PC-3 (cell line): ENCODE results near the gene NDUFAF4. TPM values are rescaled to one million over a fixed set of nuclear protein-coding genes. Genes with fewer than 3 reads are reported as not detected.

ENCODE experiments used
- ATAC-seq: fragments of 200-7000 bp; cut with Tn5 transposase; 2 replicates; pipeline ENCODE4 v1.9.1; 2020; ENCODE audit warnings: mild to moderate bottlenecking, moderate library complexity
- BruUV-seq: library from RNA; stranded (reverse); fragments of 400-500 nt; replicated peaks from 2 replicates; lab custom pipeline; 2021; lab: Mats Ljungman, UMichigan
- CTCF ChIA-PET: fragments of 300-600 bp; sonication (Branson Sonifier 250); formaldehyde crosslinking; loops from one replicate; lab custom pipeline; 2022; ENCODE audit warnings: antibody characterized with exemption; lab: Charles Lee
- POLR2A ChIA-PET: fragments of 300-600 bp; sonication (Branson Sonifier 250); formaldehyde crosslinking; loops from one replicate; lab custom pipeline; 2022; ENCODE audit warnings: antibody characterized with exemption; ENCODE audit not compliant: unreplicated experiment; lab: Charles Lee
- DNase-seq: peaks from one replicate; pipeline ENCODE4 v3.0.0-alpha.2; 2015
- H2AFZ ChIP-seq: fragments of 300-600 bp; sonication (generic); 2 replicates; pipeline ENCODE4 v1.6.0; 2016; ENCODE audit warnings: antibody characterized with exemption, low read length
- H3F3A ChIP-seq: fragments of 300-600 bp; sonication (generic); one replicate; pipeline ENCODE4 v1.6.0; 2017; ENCODE audit warnings: antibody characterized with exemption, low read length, control low read depth, mild to moderate bottlenecking; ENCODE audit not compliant: unreplicated experiment
- H3K27ac ChIP-seq: fragments of 300-600 bp; sonication (generic); 2 replicates; pipeline ENCODE4 v1.5.1; 2016; ENCODE audit warnings: mild to moderate bottlenecking, low read length
- H3K27me3 ChIP-seq: fragments of 300-600 bp; sonication (generic); 2 replicates; pipeline ENCODE4 v1.6.1; 2016; ENCODE audit warnings: low read length, mixed read lengths
- H3K36me3 ChIP-seq: fragments of 300-600 bp; sonication (generic); 2 replicates; pipeline ENCODE4 v1.6.1; 2016; ENCODE audit warnings: low read depth, mixed run types, low read length, mixed read lengths
- H3K4me1 ChIP-seq: fragments of 300-600 bp; sonication (generic); 2 replicates; pipeline ENCODE4 v1.5.1; 2016; ENCODE audit warnings: low read length; ENCODE audit not compliant: insufficient read depth
- H3K4me2 ChIP-seq: fragments of 300-600 bp; sonication (generic); 2 replicates; pipeline ENCODE4 v1.6.0; 2016; ENCODE audit warnings: low read length
- H3K4me3 ChIP-seq: fragments of 300-600 bp; sonication (generic); 2 replicates; pipeline ENCODE4 v1.5.1; 2016; ENCODE audit warnings: mild to moderate bottlenecking, low read length, mixed read lengths
- H3K79me2 ChIP-seq: fragments of 300-600 bp; sonication (generic); 2 replicates; pipeline ENCODE4 v1.6.1; 2017; ENCODE audit warnings: low read length, mixed read lengths
- H3K9ac ChIP-seq: fragments of 300-600 bp; sonication (generic); 2 replicates; pipeline ENCODE4 v1.6.0; 2016; ENCODE audit warnings: mild to moderate bottlenecking, low read length
- H3K9me2 ChIP-seq: fragments of 300-600 bp; sonication (generic); replicated peaks from 2 replicates; pipeline ENCODE4 v1.6.1; 2016; ENCODE audit warnings: mixed run types, low read length, mixed read lengths
- H3K9me3 ChIP-seq: fragments of 300-600 bp; sonication (generic); 2 replicates; pipeline ENCODE4 v1.6.1; 2016; ENCODE audit warnings: low read length, mixed read lengths
- H4K20me1 ChIP-seq: fragments of 300-600 bp; sonication (generic); 2 replicates; pipeline ENCODE4 v1.6.1; 2016; ENCODE audit warnings: low read length, mixed read lengths
- CTCF ChIP-seq: fragments of 300-600 bp; sonication (generic); conservative IDR thresholded peaks from 2 replicates; pipeline ENCODE4 v1.5.1; 2017; ENCODE audit warnings: antibody characterized with exemption, low read depth, mild to moderate bottlenecking, low read length
- EZH2 ChIP-seq: fragments of 300-600 bp; sonication (generic); IDR thresholded peaks from one replicate; pipeline ENCODE4 v1.6.1; 2017; ENCODE audit warnings: antibody characterized with exemption, mild to moderate bottlenecking, low read length; ENCODE audit not compliant: unreplicated experiment
- EZH2phosphoT487 ChIP-seq: fragments of 300-600 bp; sonication (generic); IDR thresholded peaks from 2 replicates; pipeline ENCODE4 v1.6.1; 2018; ENCODE audit warnings: mild to moderate bottlenecking, antibody characterized with exemption, low read length, borderline replicate concordance
- intact Hi-C: fragments of 100-400 bp; cut with micrococcal nuclease; formaldehyde crosslinking; loops from 2 replicates; pipeline ENCODE4 v1.9.0; 2023
- total RNA-seq: library from RNA; depleted of rRNA; stranded (reverse); fragments of >200 nt; gene quantifications from 2 replicates; pipeline ENCODE4 v1.2.3, GENCODE V29; 2014

Gene NDUFAF4
- total RNA-seq, 1 experiment from 2014 or later, result 24.2 TPM

GRCh38 chr6:96917098-96917497, 19.4 kb upstream of the NDUFAF4 start:
- POLR2A ChIA-PET, result no interaction called here
- no peak for DNase-seq
- Histone ChIP-seq H3K9me3 (no peaks in the 10 kb centered on the region), H3K4me2 (no peak overlapping the region), H4K20me1 (no peaks in the 10 kb centered on the region), H3K27ac (no peak overlapping the region), H3K9me2 (no peaks in the 10 kb centered on the region), H2AFZ (no peak overlapping the region), H3K36me3 (no peaks in the 10 kb centered on the region), H3K9ac (no peak overlapping the region), H3K4me1 (no peaks in the 10 kb centered on the region), H3K27me3 (peaks cover 72% of the 10 kb centered on the region), H3K4me3 (no peak overlapping the region), H3F3A (no peaks in the 10 kb centered on the region), H3K79me2 (no peaks in the 10 kb centered on the region)
- ATAC-seq, result no peak
- no TSS peak for BruUV-seq
- TF ChIP-seq EZH2, result no peak
- TF ChIP-seq EZH2phosphoT487, result no peak
- TF ChIP-seq CTCF, result no peak
- CTCF ChIA-PET, result no interaction called here
- intact Hi-C loops, result no loop called here

GRCh38 chr6:96913621-96914020, 15.9 kb upstream of the NDUFAF4 start:
- ChIA-PET POLR2A (no interaction called here), CTCF (no interaction called here)
- no peak overlapping the region for H3K9ac ChIP-seq
- H3K4me1 ChIP-seq, result no peaks in the 10 kb centered on the region
- H3K4me3 ChIP-seq, result no peak overlapping the region
- H4K20me1 ChIP-seq, result no peaks in the 10 kb centered on the region
- H3K9me3 ChIP-seq, result no peaks in the 10 kb centered on the region
- TF ChIP-seq EZH2phosphoT487, result no peak
- TF ChIP-seq CTCF, result no peak
- no peak for TF ChIP-seq EZH2
- H3K27me3 ChIP-seq, result peaks cover 53% of the 10 kb centered on the region
- H2AFZ ChIP-seq, result no peak overlapping the region
- no peaks in the 10 kb centered on the region for H3K9me2 ChIP-seq
- no peak for ATAC-seq
- H3F3A ChIP-seq, result no peaks in the 10 kb centered on the region
- H3K79me2 ChIP-seq, result no peaks in the 10 kb centered on the region
- intact Hi-C loops, result no loop called here
- no peak overlapping the region for H3K27ac ChIP-seq
- BruUV-seq, result no TSS peak
- H3K4me2 ChIP-seq, result no peak overlapping the region
- H3K36me3 ChIP-seq, result no peaks in the 10 kb centered on the region
- DNase-seq, result no peak

- no peak overlapping the region for H3K27ac ChIP-seq
- ATAC-seq (no peak), DNase-seq (no peak)
- no peaks in the 10 kb centered on the region for H3F3A ChIP-seq
- H2AFZ ChIP-seq, result no peak overlapping the region
- no peaks in the 10 kb centered on the region for H3K4me1 ChIP-seq
- H3K4me3 ChIP-seq, result no peak overlapping the region
- H3K4me2 ChIP-seq, result no peak overlapping the region
- H3K9ac ChIP-seq, result no peak overlapping the region
- no TSS peak for BruUV-seq
- intact Hi-C loops, result no loop called here
- no peaks in the 10 kb centered on the region for H3K36me3 ChIP-seq
- no peaks in the 10 kb centered on the region for H3K79me2 ChIP-seq
- no peaks in the 10 kb centered on the region for H3K9me3 ChIP-seq
- no peaks in the 10 kb centered on the region for H3K9me2 ChIP-seq
- TF ChIP-seq EZH2 (no peak), CTCF (no peak), EZH2phosphoT487 (no peak)
- no peaks in the 10 kb centered on the region for H4K20me1 ChIP-seq
- CTCF ChIA-PET, result no interaction called here
- H3K27me3 ChIP-seq, result peaks cover 43% of the 10 kb centered on the region
- POLR2A ChIA-PET, result no interaction called here
Observed at GRCh38 chr6:96911751-96912150, 14.1 kb upstream of the NDUFAF4 start.
